DOHH2 (cell line): ENCODE data around the gene TIMM23.

ENCODE experiments used
- EZH2phosphoT487 ChIP-seq: fragments of 200-600 bp; sonication (generic); IDR thresholded peaks from 2 replicates; pipeline ENCODE4 v1.6.1; 2017; ENCODE audit warnings: borderline replicate concordance, mild to moderate bottlenecking, antibody characterized with exemption, low read length, moderate library complexity, mixed read lengths
- TF ChIP-seq, protein P1 (sequence below): fragments of 200-600 bp; sonication (generic); IDR thresholded peaks from one replicate; pipeline ENCODE4 v1.5.1; 2014; ENCODE audit warnings: antibody characterized with exemption, mild to moderate bottlenecking, low read depth, low read length; ENCODE audit not compliant: poor library complexity, severe bottlenecking

DNA sequence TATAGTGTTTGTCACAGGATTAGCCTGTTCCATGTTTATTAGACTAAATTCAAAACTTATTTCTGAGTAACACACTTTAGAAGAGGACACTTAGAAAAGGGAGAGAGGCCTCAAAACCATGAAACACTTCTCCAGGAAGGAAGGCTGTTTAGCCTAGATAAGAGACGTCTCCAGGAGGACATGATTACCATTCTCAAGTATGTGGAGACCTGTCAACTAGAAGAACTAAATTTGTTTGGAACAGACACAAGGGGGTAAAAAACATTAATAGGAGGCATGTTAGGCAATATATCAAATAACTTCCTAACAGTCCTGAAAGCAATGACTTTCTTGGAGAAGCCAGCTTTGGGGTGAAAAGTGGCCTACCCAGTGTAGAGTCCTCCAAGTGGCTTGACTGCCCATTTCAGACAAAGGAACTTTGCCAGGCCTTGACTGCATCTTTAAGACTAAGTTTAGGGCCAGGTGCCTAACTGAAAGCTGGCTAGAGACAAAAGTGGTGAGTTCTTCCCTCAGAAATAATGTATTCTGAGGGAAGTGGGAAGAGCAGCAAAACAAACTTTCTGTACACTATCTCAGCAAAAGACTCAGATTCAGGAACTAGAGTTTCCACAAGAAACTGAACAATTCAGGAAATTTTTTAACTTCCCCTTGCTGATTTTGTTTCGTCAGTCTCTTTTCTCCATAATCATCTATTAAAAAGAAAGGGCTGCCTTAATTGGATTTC is 46.3 kb downstream of the TIMM23 start:
- TF ChIP-seq, protein P1, sequence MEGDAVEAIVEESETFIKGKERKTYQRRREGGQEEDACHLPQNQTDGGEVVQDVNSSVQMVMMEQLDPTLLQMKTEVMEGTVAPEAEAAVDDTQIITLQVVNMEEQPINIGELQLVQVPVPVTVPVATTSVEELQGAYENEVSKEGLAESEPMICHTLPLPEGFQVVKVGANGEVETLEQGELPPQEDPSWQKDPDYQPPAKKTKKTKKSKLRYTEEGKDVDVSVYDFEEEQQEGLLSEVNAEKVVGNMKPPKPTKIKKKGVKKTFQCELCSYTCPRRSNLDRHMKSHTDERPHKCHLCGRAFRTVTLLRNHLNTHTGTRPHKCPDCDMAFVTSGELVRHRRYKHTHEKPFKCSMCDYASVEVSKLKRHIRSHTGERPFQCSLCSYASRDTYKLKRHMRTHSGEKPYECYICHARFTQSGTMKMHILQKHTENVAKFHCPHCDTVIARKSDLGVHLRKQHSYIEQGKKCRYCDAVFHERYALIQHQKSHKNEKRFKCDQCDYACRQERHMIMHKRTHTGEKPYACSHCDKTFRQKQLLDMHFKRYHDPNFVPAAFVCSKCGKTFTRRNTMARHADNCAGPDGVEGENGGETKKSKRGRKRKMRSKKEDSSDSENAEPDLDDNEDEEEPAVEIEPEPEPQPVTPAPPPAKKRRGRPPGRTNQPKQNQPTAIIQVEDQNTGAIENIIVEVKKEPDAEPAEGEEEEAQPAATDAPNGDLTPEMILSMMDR, result no peak
- no peak for TF ChIP-seq EZH2phosphoT487
